ENCODE results near the gene STRN4. TPM values are rescaled to one million over a fixed set of nuclear protein-coding genes. Genes with fewer than 3 reads are reported as not detected.

STRN4 gene
- total RNA-seq, 6 donors from 2014 or later, result 59.8 to 168 (median 83.7) TPM

- H3K27me3 ChIP-seq, result no peaks in the 10 kb centered on the region
- H3K4me3 ChIP-seq, result no peak overlapping the region
- peaks cover 15 to 49% (median 43%) of the 10 kb centered on the region in 4 donors for H3K36me3 ChIP-seq
- ATAC-seq (ENCODE audit: low FRiP score in 2 of 2) (no peak), DNase-seq (no peak)
- H3K9me3 ChIP-seq, result no peaks in the 10 kb centered on the region
- WGBS, 2 donors, result 74 to 84% methylated on average over 15 of the region's 15 CpGs
- peaks cover 31 to 60% (median 34%) of the 10 kb centered on the region in 4 donors for H3K4me1 ChIP-seq
- H3K27ac ChIP-seq, result peak overlapping the region in 3 of 4 donors; percentile 17 to 95 (median 91)
- TF ChIP-seq POLR2A (IDR thresholded peaks at IDR 0.05) (no peak), POLR2AphosphoS5 (IDR thresholded peaks at IDR 0.05) (no peak), EP300 (IDR thresholded peaks at IDR 0.05) (no peak)
- TF ChIP-seq, protein P1, sequence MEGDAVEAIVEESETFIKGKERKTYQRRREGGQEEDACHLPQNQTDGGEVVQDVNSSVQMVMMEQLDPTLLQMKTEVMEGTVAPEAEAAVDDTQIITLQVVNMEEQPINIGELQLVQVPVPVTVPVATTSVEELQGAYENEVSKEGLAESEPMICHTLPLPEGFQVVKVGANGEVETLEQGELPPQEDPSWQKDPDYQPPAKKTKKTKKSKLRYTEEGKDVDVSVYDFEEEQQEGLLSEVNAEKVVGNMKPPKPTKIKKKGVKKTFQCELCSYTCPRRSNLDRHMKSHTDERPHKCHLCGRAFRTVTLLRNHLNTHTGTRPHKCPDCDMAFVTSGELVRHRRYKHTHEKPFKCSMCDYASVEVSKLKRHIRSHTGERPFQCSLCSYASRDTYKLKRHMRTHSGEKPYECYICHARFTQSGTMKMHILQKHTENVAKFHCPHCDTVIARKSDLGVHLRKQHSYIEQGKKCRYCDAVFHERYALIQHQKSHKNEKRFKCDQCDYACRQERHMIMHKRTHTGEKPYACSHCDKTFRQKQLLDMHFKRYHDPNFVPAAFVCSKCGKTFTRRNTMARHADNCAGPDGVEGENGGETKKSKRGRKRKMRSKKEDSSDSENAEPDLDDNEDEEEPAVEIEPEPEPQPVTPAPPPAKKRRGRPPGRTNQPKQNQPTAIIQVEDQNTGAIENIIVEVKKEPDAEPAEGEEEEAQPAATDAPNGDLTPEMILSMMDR (IDR thresholded peaks at IDR 0.05), result no peak
Observed at GRCh38 chr19:46718934-46719622, 27.2 kb downstream of the STRN4 start.

DNA sequence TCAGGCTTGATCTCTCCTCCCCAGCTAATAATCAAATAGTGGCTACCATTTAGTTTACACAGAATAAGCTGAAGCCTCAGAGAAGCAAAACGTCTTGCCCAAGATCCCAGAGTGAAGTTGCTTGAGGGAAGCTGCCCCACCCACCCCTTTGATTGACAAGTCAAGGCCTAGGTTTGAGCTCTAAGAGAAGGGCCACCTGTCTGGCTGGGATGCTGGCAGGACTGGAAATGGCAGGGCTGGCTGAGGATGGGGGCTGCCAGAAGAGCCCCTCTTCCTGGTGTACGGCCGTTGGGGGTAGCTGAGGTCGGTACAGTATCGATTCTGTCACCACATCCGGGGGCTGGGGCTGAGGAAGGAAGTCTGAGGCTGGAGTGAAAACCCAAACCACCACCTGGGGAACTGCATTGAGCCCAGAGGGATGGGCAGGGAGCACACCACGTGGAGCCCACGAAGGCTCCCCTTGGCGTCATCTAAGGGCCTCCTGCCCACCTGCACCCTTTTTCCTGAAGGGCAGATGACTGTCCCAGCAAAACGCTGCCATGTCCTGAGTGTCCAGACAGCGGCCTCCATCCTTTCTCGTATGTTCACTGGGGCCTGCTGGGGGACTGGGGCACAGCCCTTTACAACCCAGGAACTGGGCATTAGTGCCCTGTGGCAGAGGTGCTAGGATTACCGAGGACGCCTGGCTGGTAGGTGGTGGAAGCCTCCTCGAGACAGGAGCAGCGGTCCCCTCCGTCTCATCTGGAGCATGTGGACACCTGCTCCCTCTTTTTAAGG is 27.9 kb downstream of the STRN4 start:
- TF ChIP-seq, protein P1 (IDR thresholded peaks at IDR 0.05), result no peak
- no peak for TF ChIP-seq POLR2A (IDR thresholded peaks at IDR 0.05)
- peak in 1 of 2 donors; percentile 19 for TF ChIP-seq POLR2AphosphoS5 (IDR thresholded peaks at IDR 0.05)
- TF ChIP-seq EP300 (IDR thresholded peaks at IDR 0.05), result no peak
- Histone ChIP-seq H3K9me3 (no peaks in the 10 kb centered on the region), H3K4me3 (peak overlapping the region in 3 of 4 donors; percentile 64 to 74 (median 64)), H3K4me1 (peaks cover 33 to 63% (median 40%) of the 10 kb centered on the region in 4 donors), H3K36me3 (peaks cover 10 to 42% (median 38%) of the 10 kb centered on the region in 4 donors), H3K27ac (peak overlapping the region; percentile 81 to 95 (median 92)), H3K27me3 (no peaks in the 10 kb centered on the region)
- ATAC-seq (ENCODE audit: low FRiP score in 2 of 2) (no peak), DNase-seq (peak in 1 of 2 donors; percentile 71)
- WGBS, 2 donors, result 36 to 40% methylated on average over 15 to 17 of the region's 17 CpGs

- Histone ChIP-seq H3K9me3 (no peaks in the 10 kb centered on the region), H3K27ac (peak overlapping the region; percentile 81 to 95 (median 92)), H3K4me3 (peak overlapping the region; percentile 31 to 74 (median 64)), H3K27me3 (no peaks in the 10 kb centered on the region), H3K36me3 (peaks cover 5 to 36% (median 32%) of the 10 kb centered on the region in 4 donors), H3K4me1 (peaks cover 37 to 63% (median 42%) of the 10 kb centered on the region in 4 donors)
- TF ChIP-seq, protein P1 (IDR thresholded peaks at IDR 0.05), result no peak
- TF ChIP-seq EP300 (IDR thresholded peaks at IDR 0.05), result no peak
- no peak for TF ChIP-seq POLR2AphosphoS5 (IDR thresholded peaks at IDR 0.05)
- TF ChIP-seq POLR2A (IDR thresholded peaks at IDR 0.05), result no peak
- DNase-seq, result no peak
- 22 to 23% methylated on average over 6 to 8 of the region's 9 CpGs for WGBS, 2 donors
- no peak for ATAC-seq (ENCODE audit: low FRiP score in 2 of 2)
Observed at GRCh38 chr19:46717716-46718143, 28.5 kb downstream of the STRN4 start.

DNA sequence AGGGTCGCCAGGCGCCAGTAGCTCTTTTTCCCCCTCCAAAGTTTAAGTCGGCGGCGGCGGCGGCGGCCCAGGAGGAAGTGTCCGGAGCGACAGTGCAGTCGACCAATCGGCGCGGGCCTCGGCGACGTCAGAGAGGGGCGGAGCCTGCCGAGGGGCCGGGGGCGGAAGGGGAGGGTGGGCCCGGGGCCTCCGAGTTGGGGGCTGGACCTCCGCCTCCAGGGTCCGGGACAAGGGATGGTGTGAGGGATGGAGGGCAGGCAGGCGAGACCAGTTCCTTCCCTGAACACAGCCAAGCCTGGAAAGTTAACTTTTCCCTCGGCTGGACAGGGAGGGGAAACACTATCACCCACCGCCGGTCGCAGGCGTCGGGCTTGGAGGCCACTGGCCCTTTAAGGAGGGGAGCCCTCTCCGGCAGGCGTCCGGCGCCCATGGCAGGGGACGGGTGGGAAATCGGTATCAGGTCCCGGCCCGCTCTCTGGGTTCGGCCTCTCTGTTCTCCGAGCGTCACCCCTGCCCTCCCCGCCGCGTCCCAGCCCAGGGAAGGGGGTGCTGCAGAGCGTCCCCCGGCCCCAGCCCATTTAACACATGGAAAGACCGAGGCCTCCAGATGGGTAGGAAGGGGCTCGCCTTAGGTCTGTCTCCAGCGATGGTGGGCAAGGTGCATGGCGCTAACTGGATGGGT is 29.1 kb downstream of the STRN4 start, which contains the start of gene PRKD2:
PRKD2 (minus strand) TSS at position 81 of the 682 bp plus-strand sequence. CDS start 744 bp downstream, outside the sequence.
- H3K27ac ChIP-seq, result peak within 1 kb of the TSS; percentile 81 to 95 (median 92)
- peaks cover 0 to 30% (median 26%) of the 10 kb centered on the region in 4 donors for H3K36me3 ChIP-seq
- TF ChIP-seq EP300 (IDR thresholded peaks at IDR 0.05) (no peak), POLR2AphosphoS5 (IDR thresholded peaks at IDR 0.05) (peak; percentile 35 to 74), POLR2A (IDR thresholded peaks at IDR 0.05) (peak in 2 of 4 donors; percentile 13 to 47)
- TF ChIP-seq, protein P1 (IDR thresholded peaks at IDR 0.05), result no peak
- ATAC-seq (ENCODE audit: low FRiP score in 2 of 2) (peak; percentile 88 to 94), DNase-seq (peak; percentile 91 to 100)
- peak within 1 kb of the TSS; percentile 31 to 74 (median 64) for H3K4me3 ChIP-seq
- H3K9me3 ChIP-seq, result no peaks in the 10 kb centered on the region
- 0 to 1% methylated on average over 16 to 28 of the region's 52 CpGs for WGBS, 2 donors
- peaks cover 40 to 62% (median 44%) of the 10 kb centered on the region in 4 donors for H3K4me1 ChIP-seq
- no peaks in the 10 kb centered on the region for H3K27me3 ChIP-seq
